Keratinocyte (primary cell): ENCODE results near the gene FURIN. TPM values are rescaled to one million over a fixed set of nuclear protein-coding genes. Genes with fewer than 3 reads are reported as not detected.

Experiments used
- DNase-seq: peaks from one replicate; pipeline ENCODE4 v3.0.0-alpha.2; 2011; ENCODE audit warnings: low read depth, missing footprints, low spot score
- FAIRE-seq: peaks from 2 replicates; lab custom pipeline; 2011; peaks lifted over from hg19 to GRCh38; lab: Jason Lieb, UNC
- H2AFZ ChIP-seq: 2 replicates; pipeline ENCODE4 v1.6.0; 2012; ENCODE audit warnings: low read length, control low read depth, inconsistent platforms; ENCODE audit not compliant: control insufficient read depth
- H3K27ac ChIP-seq: 2 replicates; pipeline ENCODE4 v1.5.1; 2011; ENCODE audit warnings: low read length; ENCODE audit not compliant: control insufficient read depth, insufficient read depth
- H3K27me3 ChIP-seq: 3 replicates; pipeline ENCODE4 v1.6.0; 2011; ENCODE audit warnings: low read length; ENCODE audit not compliant: control insufficient read depth, insufficient read depth; ENCODE audit errors: extremely low read depth
- H3K36me3 ChIP-seq, 2 experiments: 2 replicates in 1 of 2; 3 replicates in 1 of 2; pipeline ENCODE4 v1.5.1; 2011; ENCODE audit warnings: low read length in 2 of 2, mild to moderate bottlenecking in 1 of 2; ENCODE audit not compliant: control insufficient read depth in 2 of 2, insufficient read depth in 2 of 2; ENCODE audit errors: extremely low read depth in 1 of 2
- H3K4me1 ChIP-seq: 3 replicates; pipeline ENCODE4 v1.5.1; 2011; ENCODE audit warnings: low read length; ENCODE audit not compliant: control insufficient read depth, insufficient read depth; ENCODE audit errors: extremely low read depth
- H3K4me2 ChIP-seq: 3 replicates; pipeline ENCODE4 v1.6.0; 2011; ENCODE audit warnings: low read depth, low read length; ENCODE audit not compliant: control insufficient read depth, insufficient read depth; ENCODE audit errors: extremely low read depth
- H3K4me3 ChIP-seq, 3 experiments: fragments of 200-600 bp in 1 of 3; sonication (generic) in 1 of 3; 2 replicates in 2 of 3; 3 replicates in 1 of 3; pipeline ENCODE4 v1.5.1; 2011 to 2016; ENCODE audit warnings: low read length in 3 of 3, mild to moderate bottlenecking in 3 of 3, control low read depth in 2 of 3, inconsistent platforms in 1 of 3, low read depth in 1 of 3, mixed read lengths in 1 of 3, mixed run types in 1 of 3, moderate library complexity in 1 of 3; ENCODE audit not compliant: control insufficient read depth in 2 of 3, insufficient read depth in 2 of 3; ENCODE audit errors: extremely low read depth in 1 of 3
- H3K79me2 ChIP-seq: 2 replicates; pipeline ENCODE4 v1.6.0; 2012; ENCODE audit warnings: low read length; ENCODE audit not compliant: control insufficient read depth, insufficient read depth
- H3K9ac ChIP-seq: 3 replicates; pipeline ENCODE4 v1.6.0; 2011; ENCODE audit warnings: low read length; ENCODE audit not compliant: control insufficient read depth, insufficient read depth; ENCODE audit errors: extremely low read depth
- H3K9me1 ChIP-seq: 3 replicates; pipeline ENCODE4 v1.6.0; 2011; ENCODE audit warnings: low read length; ENCODE audit not compliant: control insufficient read depth, insufficient read depth; ENCODE audit errors: extremely low read depth
- H3K9me3 ChIP-seq: 2 replicates; pipeline ENCODE4 v1.5.1; 2012; ENCODE audit warnings: low read depth, low read length; ENCODE audit not compliant: control insufficient read depth
- H4K20me1 ChIP-seq: 3 replicates; pipeline ENCODE4 v1.6.0; 2011; ENCODE audit warnings: low read length; ENCODE audit not compliant: control insufficient read depth, insufficient read depth; ENCODE audit errors: extremely low read depth
- CTCF ChIP-seq, 3 experiments: IDR thresholded peaks in 1 of 3; conservative IDR thresholded peaks in 1 of 3; optimal IDR thresholded peaks in 1 of 3; 2 replicates in 2 of 3; 3 replicates in 1 of 3; pipeline versions ENCODE3 to v1.5.1; 2011; ENCODE audit warnings: low read length in 3 of 3, mild to moderate bottlenecking in 3 of 3, moderate library complexity in 2 of 3, control low read depth in 1 of 3, inconsistent platforms in 1 of 3; ENCODE audit not compliant: insufficient read depth in 2 of 3; ENCODE audit errors: extremely low read depth in 1 of 3
- EZH2 ChIP-seq: IDR thresholded peaks from one replicate; pipeline ENCODE4 v1.6.1; 2012; ENCODE audit warnings: inconsistent platforms, mild to moderate bottlenecking, low read length, moderate library complexity
- dilution Hi-C: fragments of 300-500 bp; cut with MboI; formaldehyde crosslinking; loops from one replicate; pipeline ENCODE4 v1.7.0; 2020; ENCODE audit warnings: low sequenced_read_pairs; ENCODE audit not compliant: extremely low pct_ligation_motif_present
- polyA plus RNA-seq, 5 experiments: library from polyadenylated mRNA; depleted of rRNA in 3 of 5; stranded (reverse) in 3 of 5; stranded (forward) in 1 of 5; unstranded in 1 of 5; fragments of >200 nt; gene quantifications; 1 replicate in 1 of 5; 2 replicates in 3 of 5; 3 replicates in 1 of 5; pipeline versions ENCODE4 v1.2.1 to v1.2.3, GENCODE V29; 2011 to 2012; ENCODE audit warnings: missing spikeins in 2 of 5, low read depth in 1 of 5, low replicate concordance in 1 of 5

Gene FURIN
- polyA plus RNA-seq, 1 donor (not counting 4 experiments of a cell fraction or from before 2014, with no cell fraction given) = 22.8 TPM

- FAIRE-seq = no peak
Measured at GRCh38 chr15:90916461-90916860, 48.1 kb downstream of the FURIN start.

GRCh38 chr15:90917569-90917968 lies 49.2 kb downstream of the FURIN start:
- peaks cover 16 to 18% of the 10 kb centered on the region in 2 experiments for H3K36me3 ChIP-seq
- no peak for FAIRE-seq
- H3K27ac ChIP-seq = no peak overlapping the region
- H2AFZ ChIP-seq = no peak overlapping the region
- no peaks in the 10 kb centered on the region for H3K27me3 ChIP-seq
- H3K4me3 ChIP-seq = no peak overlapping the region
- TF ChIP-seq CTCF (optimal IDR thresholded peaks at IDR 0.05 in 1 of 3, IDR thresholded peaks at IDR 0.05 in 1 of 3, conservative IDR thresholded peaks at IDR 0.05 in 1 of 3; ENCODE audit: extremely low read depth in 1 of 3, insufficient read depth in 2 of 3, low read length in 3 of 3) (no peak), EZH2 (no peak)
- no peaks in the 10 kb centered on the region for H4K20me1 ChIP-seq
- no peak overlapping the region for H3K4me2 ChIP-seq
- no peaks in the 10 kb centered on the region for H3K9me1 ChIP-seq
- no peaks in the 10 kb centered on the region for H3K79me2 ChIP-seq
- H3K9ac ChIP-seq = no peak overlapping the region
- DNase-seq = no peak
- dilution Hi-C loops = no loop called here
- H3K4me1 ChIP-seq = no peaks in the 10 kb centered on the region
- H3K9me3 ChIP-seq = no peaks in the 10 kb centered on the region

More at GRCh38 chr15:90916461-90916860, 48.1 kb downstream of the FURIN start:
- Histone ChIP-seq H3K4me1 (no peaks in the 10 kb centered on the region), H3K4me3 (no peak overlapping the region), H3K4me2 (no peak overlapping the region), H3K9me1 (no peaks in the 10 kb centered on the region), H2AFZ (no peak overlapping the region), H4K20me1 (no peaks in the 10 kb centered on the region), H3K9ac (no peak overlapping the region), H3K79me2 (no peaks in the 10 kb centered on the region), H3K27ac (no peak overlapping the region), H3K27me3 (no peaks in the 10 kb centered on the region), H3K9me3 (no peaks in the 10 kb centered on the region), H3K36me3 (peaks cover 18% of the 10 kb centered on the region in 2 experiments)
- TF ChIP-seq CTCF (optimal IDR thresholded peaks at IDR 0.05 in 1 of 3, IDR thresholded peaks at IDR 0.05 in 1 of 3, conservative IDR thresholded peaks at IDR 0.05 in 1 of 3; ENCODE audit: extremely low read depth in 1 of 3, insufficient read depth in 2 of 3, low read length in 3 of 3) = no peak
- no peak for TF ChIP-seq EZH2
- dilution Hi-C loops = no loop called here
- no peak for DNase-seq
